Endothelial cell of umbilical vein (primary cell): ENCODE results near the gene AP5Z1. TPM values are rescaled to one million over a fixed set of nuclear protein-coding genes. Genes with fewer than 3 reads are reported as not detected.

ENCODE experiments used
- BruUV-seq: library from RNA; stranded (reverse); fragments of 400-500 nt; replicated peaks from 2 replicates; lab custom pipeline; 2021; lab: Mats Ljungman, UMichigan
- CTCF ChIA-PET: fragments of 300-600, 350-600 bp; sonication (Branson Sonifier 250); formaldehyde crosslinking; loops from one replicate; lab custom pipeline; 2021; ENCODE audit warnings: antibody characterized with exemption, inconsistent platforms; lab: Charles Lee
- POLR2A ChIA-PET: fragments of 300-600, 350-600 bp; sonication (Branson Sonifier 250); formaldehyde crosslinking; loops from one replicate; lab custom pipeline; 2021; ENCODE audit warnings: antibody characterized with exemption, inconsistent platforms; lab: Charles Lee
- DNase-seq: peaks from one replicate; pipeline ENCODE4 v3.0.0-alpha.2; 2011; ENCODE audit warnings: low read depth, low spot score
- FAIRE-seq: peaks from 2 replicates; lab custom pipeline; 2011; peaks lifted over from hg19 to GRCh38; lab: Jason Lieb, UNC
- H2AFZ ChIP-seq: 2 replicates; pipeline ENCODE4 v1.6.0; 2012; ENCODE audit warnings: low read depth, low read length, control low read depth, inconsistent platforms
- H3K27ac ChIP-seq: 2 replicates; pipeline ENCODE4 v1.5.1; 2011; ENCODE audit warnings: low read depth, mild to moderate bottlenecking, control low read depth, low read length, moderate library complexity; ENCODE audit not compliant: insufficient read depth
- H3K27me3 ChIP-seq, 2 experiments: 2 replicates each; pipeline versions ENCODE4 v1.6.0 to v1.6.1; 2011; ENCODE audit warnings: low read length in 2 of 2, mixed read lengths in 1 of 2; ENCODE audit not compliant: control insufficient read depth in 2 of 2, insufficient read depth in 2 of 2
- H3K36me3 ChIP-seq, 2 experiments: 2 replicates in 1 of 2; 3 replicates in 1 of 2; pipeline ENCODE4 v1.5.1; 2011; ENCODE audit warnings: low read length in 2 of 2, mild to moderate bottlenecking in 1 of 2, moderate library complexity in 1 of 2; ENCODE audit not compliant: control insufficient read depth in 2 of 2, insufficient read depth in 2 of 2; ENCODE audit errors: extremely low read depth in 1 of 2
- H3K4me1 ChIP-seq: 3 replicates; pipeline ENCODE4 v1.5.1; 2011; ENCODE audit warnings: mild to moderate bottlenecking, low read length; ENCODE audit not compliant: control insufficient read depth, insufficient read depth; ENCODE audit errors: extremely low read depth
- H3K4me2 ChIP-seq: 2 replicates; pipeline ENCODE4 v1.6.1; 2011; ENCODE audit warnings: low read length, control low read depth, mixed read lengths; ENCODE audit not compliant: insufficient read depth
- H3K4me3 ChIP-seq, 3 experiments: fragments of 200-600 bp in 1 of 3; sonication (generic), shearing (Covaris generic) in 1 of 3; replicated peaks in 1 of 3; 2 replicates each; pipeline ENCODE4 v1.5.1; 2011 to 2016; ENCODE audit warnings: control low read depth in 3 of 3, low read length in 3 of 3, mild to moderate bottlenecking in 2 of 3, inconsistent platforms in 1 of 3, low read depth in 1 of 3, moderate library complexity in 1 of 3; ENCODE audit not compliant: insufficient read depth in 1 of 3
- H3K79me2 ChIP-seq: 2 replicates; pipeline ENCODE4 v1.6.0; 2012; ENCODE audit warnings: low read length, inconsistent platforms; ENCODE audit not compliant: control insufficient read depth, insufficient read depth
- H3K9ac ChIP-seq: replicated peaks from 2 replicates; pipeline ENCODE3; 2011; ENCODE audit warnings: low read length, control low read depth; ENCODE audit not compliant: insufficient read depth; ENCODE audit errors: extremely low read depth
- H3K9me1 ChIP-seq: replicated peaks from 3 replicates; pipeline ENCODE4 v1.6.0; 2011; ENCODE audit warnings: mild to moderate bottlenecking, low read length; ENCODE audit not compliant: control insufficient read depth, insufficient read depth; ENCODE audit errors: extremely low read depth
- H3K9me3 ChIP-seq: replicated peaks from 2 replicates; pipeline ENCODE4 v1.5.1; 2012; ENCODE audit warnings: low read length, inconsistent platforms; ENCODE audit not compliant: control insufficient read depth, insufficient read depth
- H4K20me1 ChIP-seq: replicated peaks from 2 replicates; pipeline ENCODE3; 2011; ENCODE audit warnings: mild to moderate bottlenecking, low read length; ENCODE audit not compliant: control insufficient read depth, insufficient read depth; ENCODE audit errors: extremely low read depth
- GATA2 ChIP-seq: IDR thresholded peaks from 2 replicates; pipeline ENCODE4 v1.7.0; 2011; ENCODE audit warnings: low read depth, mild to moderate bottlenecking, moderate library complexity, mixed read lengths, low read length; ENCODE audit not compliant: insufficient read length, insufficient read depth
- MYC ChIP-seq: IDR thresholded peaks from one replicate; pipeline ENCODE4 v1.6.1; 2011; ENCODE audit warnings: mild to moderate bottlenecking, low read depth, low read length
- POLR2A ChIP-seq: IDR thresholded peaks from 2 replicates; pipeline ENCODE4 v1.6.1; 2012; ENCODE audit warnings: low read depth, mild to moderate bottlenecking, control low read depth, low read length
- dilution Hi-C: fragments of 300-500 bp; cut with MboI; formaldehyde crosslinking; loops from one replicate; pipeline ENCODE4 v1.15.0; 2019; ENCODE audit warnings: low sequenced_read_pairs; ENCODE audit not compliant: extremely low pct_ligation_motif_present
- intact Hi-C: fragments of 100-400 bp; cut with micrococcal nuclease; formaldehyde crosslinking; loops from one replicate; pipeline ENCODE4 v1.10.0; 2022
- polyA plus RNA-seq, 4 experiments: library from polyadenylated mRNA; depleted of rRNA in 3 of 4; stranded (reverse) in 3 of 4; unstranded in 1 of 4; fragments of >200 nt; gene quantifications; 2 replicates each; pipeline versions ENCODE4 v1.2.1 to v1.2.3, GENCODE V29; 2011 to 2012; ENCODE audit warnings: missing spikeins in 1 of 4
- total RNA-seq: library from RNA; stranded (reverse); gene quantifications from 2 replicates; pipeline ENCODE4 v1.2.3, GENCODE V29; 2021
- TF ChIP-seq, protein P1 (sequence below): IDR thresholded peaks from 2 replicates; pipeline ENCODE4 v1.6.1; 2011; ENCODE audit not compliant: insufficient read depth, insufficient read length
- TF ChIP-seq, protein P2 (sequence below), 2 donors: IDR thresholded peaks; 1 replicate in 1 of 2; 2 replicates in 1 of 2; pipeline ENCODE4 v1.5.1; 2011; ENCODE audit warnings: low read length in 2 of 2, mild to moderate bottlenecking in 2 of 2, moderate library complexity in 2 of 2, control low read depth in 1 of 2, inconsistent platforms in 1 of 2, low read depth in 1 of 2; ENCODE audit not compliant: insufficient read depth in 1 of 2; ENCODE audit errors: extremely low read depth in 1 of 2

AP5Z1 gene
- total and polyA plus RNA-seq, 2 donors (not counting 3 experiments of a cell fraction or from before 2014, with no cell fraction given), result 53.7 to 58.9 TPM

DNA sequence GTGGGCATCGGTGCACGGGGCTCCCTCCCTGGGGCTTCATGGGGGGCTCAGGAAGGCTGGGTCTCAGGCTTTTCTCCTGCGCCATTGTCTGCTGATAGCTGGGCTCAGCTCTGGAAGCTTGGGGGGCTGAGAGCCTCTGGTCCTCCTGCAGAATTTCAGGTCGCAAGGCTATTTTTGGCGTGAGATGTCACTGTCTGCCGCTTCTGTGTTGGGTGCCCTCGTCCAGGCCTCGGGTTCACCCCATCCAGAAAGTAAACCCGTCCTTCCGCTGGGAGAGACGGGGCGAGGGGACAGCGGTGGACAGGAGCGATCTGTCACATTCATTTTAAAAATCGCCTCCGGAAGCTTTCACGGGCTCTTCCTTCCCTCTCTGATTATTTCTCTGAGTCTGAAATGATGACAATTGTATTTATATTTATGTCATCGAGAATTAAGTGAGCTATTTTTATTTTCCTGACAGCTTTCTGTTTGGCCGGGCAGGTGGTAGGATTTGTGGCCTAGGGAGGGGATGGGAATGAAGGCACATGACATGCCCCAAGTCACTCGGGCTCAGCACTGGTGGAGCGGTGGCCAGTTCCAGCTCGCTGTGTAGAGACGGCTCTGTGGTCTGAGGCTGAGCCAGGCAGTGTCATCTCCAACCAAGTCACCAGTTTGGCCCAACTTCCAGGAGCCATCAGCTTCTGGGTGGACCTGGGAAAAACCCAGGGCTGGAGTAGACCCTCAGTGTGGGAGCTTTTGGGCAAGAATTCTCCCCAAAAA is 40.7 kb upstream of the AP5Z1 start:
- Histone ChIP-seq H3K4me3 (no peak overlapping the region), H3K9me1 (no peaks in the 10 kb centered on the region), H3K36me3 (peaks cover 0 to 2% of the 10 kb centered on the region in 2 experiments), H4K20me1 (no peaks in the 10 kb centered on the region), H3K4me2 (no peak overlapping the region), H2AFZ (no peak overlapping the region), H3K9ac (no peak overlapping the region), H3K4me1 (peaks cover 10% of the 10 kb centered on the region), H3K27ac (no peak overlapping the region), H3K9me3 (no peaks in the 10 kb centered on the region), H3K79me2 (peaks cover 58% of the 10 kb centered on the region), H3K27me3 (no peaks in the 10 kb centered on the region)
- intact Hi-C loops (no loop called here), dilution Hi-C loops (no loop called here)
- ChIA-PET CTCF (interaction anchor here (1.1 to 1.5 kb wide), 4 partner anchors 10 to 34 kb away, joined by 3 to 6 read pairs (median 4); no protein-coding TSS in a partner anchor), POLR2A (no interaction called here)
- TF ChIP-seq, protein P1, sequence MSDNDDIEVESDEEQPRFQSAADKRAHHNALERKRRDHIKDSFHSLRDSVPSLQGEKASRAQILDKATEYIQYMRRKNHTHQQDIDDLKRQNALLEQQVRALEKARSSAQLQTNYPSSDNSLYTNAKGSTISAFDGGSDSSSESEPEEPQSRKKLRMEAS, result no peak
- TF ChIP-seq POLR2A, result no peak
- no peak for TF ChIP-seq GATA2
- no peak for TF ChIP-seq MYC
- TF ChIP-seq, protein P2, sequence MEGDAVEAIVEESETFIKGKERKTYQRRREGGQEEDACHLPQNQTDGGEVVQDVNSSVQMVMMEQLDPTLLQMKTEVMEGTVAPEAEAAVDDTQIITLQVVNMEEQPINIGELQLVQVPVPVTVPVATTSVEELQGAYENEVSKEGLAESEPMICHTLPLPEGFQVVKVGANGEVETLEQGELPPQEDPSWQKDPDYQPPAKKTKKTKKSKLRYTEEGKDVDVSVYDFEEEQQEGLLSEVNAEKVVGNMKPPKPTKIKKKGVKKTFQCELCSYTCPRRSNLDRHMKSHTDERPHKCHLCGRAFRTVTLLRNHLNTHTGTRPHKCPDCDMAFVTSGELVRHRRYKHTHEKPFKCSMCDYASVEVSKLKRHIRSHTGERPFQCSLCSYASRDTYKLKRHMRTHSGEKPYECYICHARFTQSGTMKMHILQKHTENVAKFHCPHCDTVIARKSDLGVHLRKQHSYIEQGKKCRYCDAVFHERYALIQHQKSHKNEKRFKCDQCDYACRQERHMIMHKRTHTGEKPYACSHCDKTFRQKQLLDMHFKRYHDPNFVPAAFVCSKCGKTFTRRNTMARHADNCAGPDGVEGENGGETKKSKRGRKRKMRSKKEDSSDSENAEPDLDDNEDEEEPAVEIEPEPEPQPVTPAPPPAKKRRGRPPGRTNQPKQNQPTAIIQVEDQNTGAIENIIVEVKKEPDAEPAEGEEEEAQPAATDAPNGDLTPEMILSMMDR (IDR thresholded peaks at IDR 0.05; ENCODE audit: extremely low read depth in 1 of 2, insufficient read depth in 1 of 2, low read depth in 1 of 2, low read length in 2 of 2), result no peak
- no TSS peak for BruUV-seq
- DNase-seq (no peak), FAIRE-seq (no peak)
